Measurements from ENCODE around the gene KLHL2.
A peak's percentile ranks its signal among the peaks of the same experiment; 100 is the strongest.
"Not testable (repeated sequence)": the region's sequence is repeated elsewhere in the genome, so short reads cannot be mapped to it uniquely, and the experiment has no call there.

The KLHL2 gene

GRCh38 chr4:165203541-165204461 is 3.6 kb upstream of the KLHL2 start:
- DNase-seq: no peak

- DNase-seq: no peak
Measured at GRCh38 chr4:165204462-165204830, 2.9 kb upstream of the KLHL2 start.

GRCh38 chr4:165207016-165207430 is 338 bp upstream of the KLHL2 start:
- DNase-seq: no peak

- DNase-seq: no peak
Measured at GRCh38 chr4:165208221-165208652, 876 bp downstream of the KLHL2 start.

GRCh38 chr4:165208741-165209388 is 1.5 kb downstream of the KLHL2 start:
- no peak for DNase-seq

GRCh38 chr4:165209796-165210195 is 2.4 kb downstream of the KLHL2 start:
- no peak for DNase-seq

GRCh38 chr4:165210566-165210965 is 3.2 kb downstream of the KLHL2 start:
- DNase-seq: no peak

- DNase-seq: not testable (repeated sequence)
Measured at GRCh38 chr4:165212647-165213046, 5.3 kb downstream of the KLHL2 start.

GRCh38 chr4:165213404-165213803 is 6.0 kb downstream of the KLHL2 start:
- DNase-seq: not testable (repeated sequence)

- not testable (repeated sequence) for DNase-seq
Measured at GRCh38 chr4:165213991-165214709, 6.8 kb downstream of the KLHL2 start.

GRCh38 chr4:165215034-165215751 is 7.8 kb downstream of the KLHL2 start:
- peak in 1 of 2 donors; percentile 20 for DNase-seq

- DNase-seq: not testable (repeated sequence)
Measured at GRCh38 chr4:165215761-165216487, 8.6 kb downstream of the KLHL2 start.

- DNase-seq: no peak
Measured at GRCh38 chr4:165217325-165217724, 10.0 kb downstream of the KLHL2 start.

- not testable (repeated sequence) for DNase-seq
Measured at GRCh38 chr4:165221306-165221705, 13.9 kb downstream of the KLHL2 start.

GRCh38 chr4:165221993-165222650 is 14.8 kb downstream of the KLHL2 start:
- DNase-seq: not testable (repeated sequence)

- DNase-seq: no peak
Measured at GRCh38 chr4:165222651-165222994, 15.3 kb downstream of the KLHL2 start.

GRCh38 chr4:165227401-165227800 is 20.0 kb downstream of the KLHL2 start:
- DNase-seq: not testable (repeated sequence)

GRCh38 chr4:165229490-165230200 is 22.3 kb downstream of the KLHL2 start:
- not testable (repeated sequence) for DNase-seq

GRCh38 chr4:165232623-165233433 is 25.5 kb downstream of the KLHL2 start:
- not testable (repeated sequence) for DNase-seq

- DNase-seq: no peak
Measured at GRCh38 chr4:165234766-165235165, 27.4 kb downstream of the KLHL2 start.
